UCSD-AML1 (cell line): ENCODE results near the gene NEAT1.
A peak's percentile ranks its signal among the peaks of the same experiment; 100 is the strongest.

ENCODE experiments used
- DNase-seq: peaks from one replicate; lab custom pipeline; 2025; ENCODE audit not compliant: unreplicated experiment; lab: John Stamatoyannopoulos, UW

NEAT1 gene

DNA sequence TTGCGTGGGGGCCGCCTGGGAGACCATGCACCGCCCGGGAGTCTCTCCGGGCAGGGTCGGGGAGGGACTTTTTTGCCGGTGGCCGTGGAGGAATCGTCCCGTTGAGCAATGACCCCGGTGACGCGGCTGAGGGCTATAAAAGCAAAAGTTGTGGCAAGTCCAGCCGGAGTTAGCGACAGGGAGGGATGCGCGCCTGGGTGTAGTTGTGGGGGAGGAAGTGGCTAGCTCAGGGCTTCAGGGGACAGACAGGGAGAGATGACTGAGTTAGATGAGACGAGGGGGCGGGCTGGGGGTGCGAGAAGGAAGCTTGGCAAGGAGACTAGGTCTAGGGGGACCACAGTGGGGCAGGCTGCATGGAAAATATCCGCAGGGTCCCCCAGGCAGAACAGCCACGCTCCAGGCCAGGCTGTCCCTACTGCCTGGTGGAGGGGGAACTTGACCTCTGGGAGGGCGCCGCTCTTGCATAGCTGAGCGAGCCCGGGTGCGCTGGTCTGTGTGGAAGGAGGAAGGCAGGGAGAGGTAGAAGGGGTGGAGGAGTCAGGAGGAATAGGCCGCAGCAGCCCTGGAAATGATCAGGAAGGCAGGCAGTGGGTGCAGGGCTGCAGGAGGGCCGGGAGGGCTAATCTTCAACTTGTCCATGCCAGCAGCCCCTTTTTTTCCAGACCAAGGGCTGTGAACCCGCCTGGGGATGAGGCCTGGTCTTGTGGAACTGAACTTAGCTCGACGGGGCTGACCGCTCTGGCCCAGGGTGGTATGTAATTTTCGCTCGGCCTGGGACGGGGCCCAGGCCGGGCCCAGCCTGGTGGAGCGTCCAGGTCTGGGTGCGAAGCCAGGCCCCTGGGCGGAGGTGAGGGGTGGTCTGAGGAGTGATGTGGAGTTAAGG is at the start of gene NEAT1:
NEAT1 (plus strand) TSS at position 166 of the 883 bp plus-strand sequence.
- peak; percentile 93 for DNase-seq

GRCh38 chr11:65373839-65374580 is 48.6 kb upstream of the NEAT1 start:
- no peak for DNase-seq

DNA sequence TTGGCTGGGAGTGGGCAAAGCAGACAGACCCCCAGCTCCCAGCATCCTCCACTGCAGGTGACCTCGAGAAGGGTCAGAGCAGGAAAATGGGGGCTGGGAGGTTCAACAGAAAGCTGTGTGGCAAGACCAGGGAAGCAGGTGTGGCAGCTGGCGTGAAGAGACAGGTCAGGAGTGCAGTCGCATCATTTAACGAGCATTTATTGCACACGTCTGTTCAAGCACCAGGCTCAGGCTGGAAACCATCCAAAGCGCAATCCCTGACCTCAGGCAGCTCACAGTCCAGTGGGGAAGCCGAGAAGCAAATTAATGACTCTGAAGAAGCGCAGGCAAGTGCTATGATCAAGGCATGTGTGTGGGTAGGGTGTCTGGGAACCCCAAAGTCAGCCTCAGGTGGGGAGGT is 47.6 kb upstream of the NEAT1 start:
- DNase-seq, result no peak

- DNase-seq, result no peak
These were observed 46.4 kb upstream of the NEAT1 start for GRCh38 chr11:65376138-65376713.

DNA sequence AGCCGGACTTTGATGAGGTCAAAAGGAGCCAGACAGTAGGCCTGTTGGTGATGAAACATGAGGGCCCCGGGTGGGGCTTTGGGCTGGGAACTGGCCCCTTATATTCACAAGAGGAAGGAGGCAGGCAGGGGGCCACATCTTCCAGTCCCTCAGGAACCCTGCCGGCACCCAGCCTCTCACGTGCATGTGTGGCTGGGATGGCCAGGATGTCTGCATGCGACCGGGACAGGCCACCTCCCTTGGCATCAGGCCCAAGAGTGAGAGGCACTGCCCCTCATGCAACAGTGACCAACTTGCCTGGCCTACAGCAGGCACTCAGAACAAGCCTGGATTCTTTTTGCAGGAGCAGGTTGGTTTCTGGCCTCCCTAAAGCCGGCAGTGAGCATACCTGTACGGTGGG is 45.6 kb upstream of the NEAT1 start:
- no peak for DNase-seq

GRCh38 chr11:65377777-65378176 is 44.8 kb upstream of the NEAT1 start:
- DNase-seq, result no peak

DNA sequence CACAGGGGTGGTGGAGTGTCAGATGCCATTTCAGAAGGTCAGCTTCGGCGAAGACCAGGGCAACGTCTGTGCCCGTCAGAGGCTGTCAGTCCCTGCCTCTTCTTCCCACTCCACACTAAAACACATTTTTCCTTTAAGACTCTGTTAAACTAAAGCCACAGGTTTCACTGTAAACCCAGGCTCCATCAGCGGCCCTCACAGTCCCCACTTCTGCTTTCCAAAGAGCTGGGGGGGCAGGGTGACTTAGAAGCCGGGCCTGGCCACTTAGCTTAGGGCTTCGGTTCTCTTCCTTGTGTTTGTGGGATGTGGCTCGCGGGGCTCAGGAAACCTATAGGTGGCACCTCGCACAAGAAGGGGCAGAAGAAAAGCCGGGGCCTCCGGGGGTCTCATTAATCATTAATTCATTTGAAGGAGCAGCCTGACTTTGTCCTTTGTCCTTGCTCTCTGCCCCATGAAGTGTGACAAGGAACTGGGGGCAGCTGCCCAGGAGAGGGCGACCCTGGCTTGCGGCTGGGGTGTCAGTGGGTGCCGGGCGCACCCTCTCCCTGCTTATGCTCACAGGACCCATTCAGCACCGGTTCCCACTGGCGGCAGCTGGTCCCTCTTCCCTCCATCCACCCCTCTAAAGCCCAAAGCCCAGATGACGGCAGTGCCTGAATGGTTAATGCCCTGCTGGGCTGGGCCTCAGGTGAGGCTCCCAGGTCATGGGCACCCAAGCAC is 44.2 kb upstream of the NEAT1 start:
- peak; percentile 69 for DNase-seq

DNA sequence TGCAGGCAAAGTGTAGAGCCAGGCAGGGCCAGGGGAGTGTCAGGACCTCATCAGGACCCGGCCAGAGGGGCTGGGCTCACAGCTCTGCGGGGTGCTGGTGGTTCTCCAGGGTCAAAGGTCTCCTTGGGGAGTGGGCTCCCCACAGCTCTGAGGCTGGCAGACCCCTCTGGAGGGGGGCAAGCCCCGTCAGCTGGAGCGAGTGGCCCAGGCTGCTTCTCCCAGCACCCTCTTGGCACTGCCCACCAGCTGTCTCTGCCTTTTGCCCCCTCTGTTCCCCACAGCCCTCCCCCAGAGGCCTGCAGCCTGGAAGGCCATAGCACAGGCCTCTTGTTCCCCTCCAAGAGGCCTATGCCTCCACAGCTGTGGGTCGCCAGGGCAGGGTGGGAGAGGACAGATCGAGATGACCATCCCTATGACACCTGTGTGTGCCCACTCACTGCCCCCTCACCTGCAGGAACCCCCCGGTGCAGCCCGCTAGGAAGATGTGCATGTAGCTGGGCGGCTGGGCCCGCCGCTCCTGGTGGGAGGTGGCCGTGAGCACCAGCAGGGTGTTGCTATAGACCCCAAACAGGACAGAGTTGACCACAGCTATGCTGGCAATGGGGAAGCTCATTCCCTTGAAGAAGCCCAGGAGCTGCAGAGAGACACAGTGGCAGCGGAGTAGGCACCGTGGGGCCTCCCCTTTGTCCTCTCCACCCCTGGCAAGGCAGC is 43.5 kb upstream of the NEAT1 start:
- DNase-seq, result no peak

DNA sequence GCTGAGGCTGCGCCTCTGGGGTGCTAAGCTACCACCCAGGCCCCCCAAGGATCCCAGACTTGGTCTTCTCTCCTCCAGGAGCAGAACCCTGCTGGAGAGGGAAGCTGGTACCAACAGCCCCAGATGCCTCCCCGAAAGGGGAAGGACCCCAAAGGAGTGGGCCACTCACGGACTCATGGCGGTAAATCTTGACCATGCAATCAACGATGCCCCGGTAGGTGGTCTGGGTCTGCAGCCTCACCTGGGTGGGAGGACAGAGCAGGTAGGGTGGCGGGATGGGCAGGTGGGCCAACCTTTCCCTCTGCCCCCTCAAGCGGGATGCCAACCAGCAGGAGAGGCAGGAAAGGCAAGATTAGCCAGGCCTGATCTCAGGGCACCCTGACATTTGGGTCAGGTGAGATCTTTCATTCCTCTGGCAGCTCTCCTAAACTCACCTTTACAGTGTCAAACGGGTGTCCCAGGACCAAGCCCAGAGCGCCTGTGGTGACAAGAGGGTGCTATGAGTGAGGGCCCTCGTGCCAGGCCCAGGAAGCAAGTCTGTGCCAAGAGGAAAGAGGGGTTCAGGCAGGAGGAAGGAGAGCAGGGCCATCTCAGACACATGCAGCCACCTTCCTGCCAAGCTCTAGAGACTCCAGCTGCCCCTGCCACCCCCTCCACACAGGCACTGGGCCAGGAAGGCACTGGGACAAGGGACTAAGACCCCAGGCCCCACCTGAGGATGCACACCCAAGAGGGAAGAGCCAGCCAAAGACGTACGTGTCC is 42.7 kb upstream of the NEAT1 start:
- no peak for DNase-seq

- DNase-seq, result no peak
These were observed 42.0 kb upstream of the NEAT1 start for GRCh38 chr11:65380460-65381119.

- peak; percentile 80 for DNase-seq
These were observed 40.9 kb upstream of the NEAT1 start for GRCh38 chr11:65381716-65382032.

DNA sequence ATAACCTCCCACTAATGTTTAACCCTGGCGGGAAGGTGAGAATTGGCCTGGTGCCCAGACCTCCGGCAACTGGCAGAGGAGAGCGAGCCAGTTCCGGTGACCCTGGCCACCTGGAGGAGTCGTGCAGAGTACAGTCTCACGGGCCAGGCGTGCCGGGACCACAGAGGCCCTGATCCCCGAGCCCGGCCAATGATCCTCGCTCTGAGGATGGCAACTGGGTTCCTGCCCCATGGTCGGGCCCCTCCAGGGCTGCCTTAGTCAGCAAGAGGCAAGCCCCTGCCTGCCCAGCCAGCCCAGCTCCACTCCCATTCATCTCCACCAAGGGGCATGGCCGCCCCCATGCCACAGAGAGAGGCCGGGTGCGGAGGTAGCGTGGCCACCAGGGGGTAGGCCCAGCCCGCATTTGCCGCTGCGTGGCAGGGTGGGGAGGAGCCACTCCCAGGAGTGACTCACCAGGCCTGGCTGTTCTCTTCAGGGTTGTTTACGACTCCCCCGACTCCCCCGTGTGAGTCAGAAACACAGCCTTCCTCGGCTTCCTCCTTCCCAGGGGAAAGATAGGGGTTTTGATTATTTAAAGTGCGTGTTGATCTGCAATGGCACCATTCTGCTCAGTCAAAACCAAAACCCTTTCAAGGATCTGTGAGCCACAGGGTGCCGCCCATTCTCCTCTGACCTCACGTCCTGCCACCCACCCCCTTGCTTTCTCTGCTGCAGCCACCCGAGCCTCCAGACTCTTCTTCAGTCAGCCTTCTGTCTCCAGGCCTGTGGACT is 40.4 kb upstream of the NEAT1 start, which contains the start of gene SLC25A45:
SLC25A45 (minus strand) TSS at position 614 of the 771 bp plus-strand sequence. CDS start 695 bp downstream, outside the sequence.
- peak; percentile 90 for DNase-seq

GRCh38 chr11:65382804-65383368 is 39.7 kb upstream of the NEAT1 start:
- no peak for DNase-seq

GRCh38 chr11:65383778-65384177 is 38.8 kb upstream of the NEAT1 start:
- DNase-seq, result no peak

GRCh38 chr11:65384301-65384889 is 38.2 kb upstream of the NEAT1 start:
- DNase-seq, result peak; percentile 36

- DNase-seq, result peak; percentile 92
These were observed 36.1 kb upstream of the NEAT1 start, which contains the start of gene FRMD8 for GRCh38 chr11:65386307-65387140. Gene FRMD8 (plus strand): TSS chr11:65386637. CDS start chr11:65387037, 400 bp downstream.

DNA sequence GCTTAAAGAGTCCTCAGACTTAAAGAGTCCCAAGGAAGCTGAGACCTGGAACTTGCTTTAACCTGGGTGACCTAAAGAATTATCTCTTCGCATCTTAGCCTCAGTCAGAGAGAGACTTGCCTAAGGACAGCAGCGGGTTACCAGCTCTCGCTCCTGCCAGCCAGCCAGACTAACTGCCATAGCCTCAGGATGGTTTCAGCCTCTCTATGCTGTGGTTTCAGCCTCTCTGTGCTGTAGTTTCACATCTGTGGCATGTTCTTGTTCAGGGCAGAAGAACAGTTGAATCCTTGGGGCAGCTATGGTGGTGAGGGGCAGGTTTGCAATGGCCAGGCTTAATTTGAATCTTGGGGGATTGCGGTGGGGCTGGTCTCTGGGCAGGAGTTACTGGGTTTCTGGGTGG is 33.9 kb upstream of the NEAT1 start:
- DNase-seq, result no peak
